Mesodermal cell (in vitro differentiated cells): ENCODE results near the gene ADAMTS12.

Experiments
- H3K27ac ChIP-seq: 2 replicates; pipeline ENCODE4 v1.7.0; 2013; ENCODE audit warnings: mild to moderate bottlenecking, low read depth, low read length, moderate library complexity; ENCODE audit not compliant: severe bottlenecking
- H3K36me3 ChIP-seq: 2 replicates; pipeline ENCODE4 v1.7.1; 2013; ENCODE audit warnings: mild to moderate bottlenecking, low read length, moderate library complexity; ENCODE audit not compliant: control insufficient read depth, insufficient read depth
- H3K4me1 ChIP-seq: one replicate; pipeline ENCODE4 v1.7.1; 2013; ENCODE audit warnings: mild to moderate bottlenecking, low read length; ENCODE audit not compliant: insufficient read depth, control insufficient read depth, poor library complexity, severe bottlenecking
- H3K4me3 ChIP-seq: 2 replicates; pipeline ENCODE4 v1.7.0; 2013; ENCODE audit warnings: low read length, control low read depth, mild to moderate bottlenecking; ENCODE audit not compliant: insufficient read depth, poor library complexity, severe bottlenecking; ENCODE audit errors: extremely low read depth
- H3K9me3 ChIP-seq: 2 replicates; pipeline ENCODE4 v1.7.1; 2013; ENCODE audit warnings: mild to moderate bottlenecking, low read length, moderate library complexity; ENCODE audit not compliant: control insufficient read depth
- WGBS, 2 experiments: methylation state at CpG; one replicate each; pipeline ENCODE4 v1.1.5; 2013; ENCODE audit warnings: missing lambda C conversion rate in 2 of 2; ENCODE audit not compliant: insufficient coverage in 2 of 2; 5-methylcytosine and 5-hydroxymethylcytosine counted together

The ADAMTS12 gene

GRCh38 chr5:33738967-33739366, 152.8 kb downstream of the ADAMTS12 start:
- Histone ChIP-seq H3K4me3 (no peak overlapping the region), H3K9me3 (no peaks in the 10 kb centered on the region), H3K27ac (no peak overlapping the region), H3K36me3 (peaks cover 4% of the 10 kb centered on the region), H3K4me1 (peaks cover 45% of the 10 kb centered on the region)
- WGBS, 2 experiments = 91 to 98% methylated on average over 4 to 5 of the region's 6 CpGs

DNA sequence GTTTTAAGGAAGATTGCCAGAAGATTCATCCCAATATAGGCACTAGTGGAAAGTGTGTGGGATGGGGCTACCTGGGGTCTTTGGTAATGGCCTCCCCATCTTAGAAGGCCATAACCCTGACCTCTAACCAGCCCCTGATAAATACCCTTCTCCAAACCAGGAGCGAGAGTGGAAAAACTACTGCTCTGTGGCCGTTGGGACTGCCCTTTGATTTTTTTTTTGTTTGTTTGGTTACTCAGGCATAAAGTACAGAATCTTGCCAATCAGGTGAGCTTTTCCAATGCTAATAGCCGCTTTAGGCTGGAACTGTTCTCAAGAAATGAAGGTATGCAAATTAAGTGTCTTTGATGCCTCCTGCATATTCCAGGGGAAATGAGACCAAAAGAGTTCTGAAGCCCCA, 153.7 kb downstream of the ADAMTS12 start:
- H3K9me3 ChIP-seq = no peaks in the 10 kb centered on the region
- peaks cover 4% of the 10 kb centered on the region for H3K36me3 ChIP-seq
- H3K4me1 ChIP-seq = peaks cover 36% of the 10 kb centered on the region
- 63 to 85% methylated on average over 1 to 3 of the region's 3 CpGs for WGBS, 2 experiments
- H3K4me3 ChIP-seq = no peak overlapping the region
- no peak overlapping the region for H3K27ac ChIP-seq

- H3K4me3 ChIP-seq = no peak overlapping the region
- H3K27ac ChIP-seq = no peak overlapping the region
- WGBS, 2 experiments = 86% methylated on average over 1 of the region's 2 CpGs; no CpG with 5 or more reads in 1 of the 2 experiments
- H3K9me3 ChIP-seq = no peaks in the 10 kb centered on the region
- H3K4me1 ChIP-seq = peaks cover 32% of the 10 kb centered on the region
- peaks cover 4% of the 10 kb centered on the region for H3K36me3 ChIP-seq
These were observed 154.1 kb downstream of the ADAMTS12 start for GRCh38 chr5:33737697-33738096.

- Histone ChIP-seq H3K36me3 (peaks cover 4% of the 10 kb centered on the region), H3K27ac (no peak overlapping the region), H3K4me1 (peaks cover 31% of the 10 kb centered on the region), H3K4me3 (no peak overlapping the region), H3K9me3 (no peaks in the 10 kb centered on the region)
- WGBS, 2 experiments = 80% methylated on average over 1 of the region's 1 CpG; no CpG with 5 or more reads in 1 of the 2 experiments
These were observed 154.5 kb downstream of the ADAMTS12 start for GRCh38 chr5:33737284-33737683.

GRCh38 chr5:33736510-33736909, 155.3 kb downstream of the ADAMTS12 start:
- no peaks in the 10 kb centered on the region for H3K9me3 ChIP-seq
- H3K4me1 ChIP-seq = peaks cover 31% of the 10 kb centered on the region
- no peak overlapping the region for H3K4me3 ChIP-seq
- peaks cover 4% of the 10 kb centered on the region for H3K36me3 ChIP-seq
- 78 to 100% methylated on average over 1 of the region's 3 CpGs for WGBS, 2 experiments
- H3K27ac ChIP-seq = peak overlapping the region; percentile 54

DNA sequence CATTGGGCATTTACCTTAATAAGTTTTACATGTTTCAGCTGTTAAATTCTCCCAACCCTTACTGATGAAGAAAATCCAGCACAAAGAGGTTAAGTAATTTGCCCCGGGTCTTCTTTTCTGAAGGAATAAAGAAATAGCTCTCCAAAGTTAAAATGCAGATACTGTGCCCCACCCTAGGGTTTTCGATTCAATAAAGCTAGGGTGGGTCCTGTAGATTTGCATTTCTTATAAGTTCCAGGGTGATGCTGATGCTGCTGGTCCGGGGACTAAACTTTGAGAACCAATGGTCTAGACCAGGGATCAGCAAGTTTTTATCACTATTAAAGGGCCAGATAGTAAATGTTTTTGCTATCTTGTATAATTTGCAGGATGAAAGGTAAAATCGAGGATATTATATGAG, 156.7 kb downstream of the ADAMTS12 start:
- Histone ChIP-seq H3K9me3 (no peaks in the 10 kb centered on the region), H3K36me3 (peaks cover 4% of the 10 kb centered on the region), H3K4me1 (peaks cover 31% of the 10 kb centered on the region), H3K4me3 (no peak overlapping the region), H3K27ac (no peak overlapping the region)
- 83 to 100% methylated on average over 1 to 2 of the region's 4 CpGs for WGBS, 2 experiments

DNA sequence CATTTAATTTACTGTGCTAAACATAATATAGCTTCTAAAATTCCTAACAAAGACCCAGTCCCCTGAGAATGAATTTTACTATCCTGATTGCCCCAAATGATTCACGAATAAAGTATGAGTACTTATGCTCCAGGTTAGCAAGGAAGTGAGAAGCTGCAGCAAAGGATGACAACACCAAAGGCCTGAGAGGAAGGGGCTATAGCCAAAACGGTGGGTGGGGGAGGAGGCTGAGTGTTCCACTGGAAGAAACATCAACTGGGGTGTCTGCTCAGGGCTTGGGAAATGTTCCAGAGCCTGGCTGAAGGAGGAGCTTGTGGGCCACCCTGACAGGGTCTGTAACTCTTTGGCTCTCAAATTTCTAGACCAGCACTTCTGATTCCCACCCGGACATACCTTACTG, 157.3 kb downstream of the ADAMTS12 start:
- Histone ChIP-seq H3K4me3 (no peak overlapping the region), H3K4me1 (peaks cover 31% of the 10 kb centered on the region), H3K36me3 (peaks cover 1% of the 10 kb centered on the region), H3K27ac (peak overlapping the region; percentile 63), H3K9me3 (no peaks in the 10 kb centered on the region)
- WGBS, 2 experiments = 51 to 86% methylated on average over 1 to 2 of the region's 3 CpGs

DNA sequence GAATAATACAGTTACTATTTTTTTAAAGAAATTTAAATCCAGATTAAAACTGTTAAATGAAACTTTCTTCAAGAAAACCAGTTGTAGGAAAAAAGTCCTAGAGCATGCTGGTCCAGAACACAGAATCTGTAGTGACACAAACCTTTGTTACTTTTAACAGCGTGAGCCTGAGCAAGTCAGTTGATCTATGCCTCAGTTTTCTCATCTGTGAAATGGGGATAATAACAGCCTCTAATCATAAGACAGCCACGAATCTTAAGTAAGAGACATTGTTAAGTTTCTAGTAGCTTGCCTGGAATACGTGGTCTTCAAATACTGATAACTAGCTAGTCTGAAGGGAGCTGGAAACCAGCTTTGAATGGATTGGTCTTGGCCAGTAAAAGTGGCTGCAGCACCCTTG, 158.6 kb downstream of the ADAMTS12 start:
- Histone ChIP-seq H3K9me3 (no peaks in the 10 kb centered on the region), H3K4me3 (no peak overlapping the region), H3K27ac (no peak overlapping the region), H3K36me3 (no peaks in the 10 kb centered on the region), H3K4me1 (peaks cover 31% of the 10 kb centered on the region)
- 80 to 83% methylated on average over 1 to 3 of the region's 3 CpGs for WGBS, 2 experiments

GRCh38 chr5:33726422-33727165, 165.2 kb downstream of the ADAMTS12 start:
- H3K36me3 ChIP-seq = peaks cover 13% of the 10 kb centered on the region
- no peaks in the 10 kb centered on the region for H3K9me3 ChIP-seq
- WGBS, 2 experiments = 84 to 88% methylated on average over 5 to 8 of the region's 9 CpGs
- no peak overlapping the region for H3K4me3 ChIP-seq
- peaks cover 4% of the 10 kb centered on the region for H3K4me1 ChIP-seq
- no peak overlapping the region for H3K27ac ChIP-seq

DNA sequence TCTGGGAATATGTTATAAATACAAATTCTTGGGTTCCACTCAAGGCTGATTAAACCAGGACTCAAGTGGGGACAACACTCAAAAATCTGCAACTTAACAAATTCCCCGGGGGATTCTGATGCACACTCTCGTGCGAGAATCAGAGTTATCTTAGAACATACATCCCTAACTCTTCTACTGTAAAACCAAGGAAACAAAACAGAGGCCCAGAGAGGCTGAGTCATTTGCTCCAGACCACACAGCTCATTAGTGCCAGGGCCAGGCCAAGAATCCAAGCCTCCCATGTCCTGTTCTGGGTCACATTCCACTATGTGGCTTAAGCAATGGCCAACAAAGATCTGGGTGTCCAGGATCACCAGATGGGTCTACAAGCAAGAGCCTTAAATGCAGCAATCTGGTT, 166.0 kb downstream of the ADAMTS12 start:
- Histone ChIP-seq H3K4me1 (peaks cover 4% of the 10 kb centered on the region), H3K27ac (no peak overlapping the region), H3K4me3 (no peak overlapping the region), H3K9me3 (no peaks in the 10 kb centered on the region), H3K36me3 (peaks cover 13% of the 10 kb centered on the region)
- WGBS, 2 experiments = 60 to 100% methylated on average over 1 to 3 of the region's 3 CpGs

- Histone ChIP-seq H3K4me3 (no peak overlapping the region), H3K36me3 (peaks cover 15% of the 10 kb centered on the region), H3K9me3 (no peaks in the 10 kb centered on the region), H3K4me1 (peaks cover 4% of the 10 kb centered on the region), H3K27ac (no peak overlapping the region)
- WGBS, 2 experiments = 89% methylated on average over 5 to 6 of the region's 6 CpGs
These were observed 170.1 kb downstream of the ADAMTS12 start for GRCh38 chr5:33721491-33722200.
